SW 1271 (cell line): Measurements from ENCODE around the gene ZNF217.
"Not testable (repeated sequence)": the region's sequence is repeated elsewhere in the genome, so short reads cannot be mapped to it uniquely, and the experiment has no call there.

Experiments used
- DNase-seq, 2 experiments: peaks; one replicate each; lab custom pipeline; 2025; lab: John Stamatoyannopoulos, UW

Gene ZNF217

DNA sequence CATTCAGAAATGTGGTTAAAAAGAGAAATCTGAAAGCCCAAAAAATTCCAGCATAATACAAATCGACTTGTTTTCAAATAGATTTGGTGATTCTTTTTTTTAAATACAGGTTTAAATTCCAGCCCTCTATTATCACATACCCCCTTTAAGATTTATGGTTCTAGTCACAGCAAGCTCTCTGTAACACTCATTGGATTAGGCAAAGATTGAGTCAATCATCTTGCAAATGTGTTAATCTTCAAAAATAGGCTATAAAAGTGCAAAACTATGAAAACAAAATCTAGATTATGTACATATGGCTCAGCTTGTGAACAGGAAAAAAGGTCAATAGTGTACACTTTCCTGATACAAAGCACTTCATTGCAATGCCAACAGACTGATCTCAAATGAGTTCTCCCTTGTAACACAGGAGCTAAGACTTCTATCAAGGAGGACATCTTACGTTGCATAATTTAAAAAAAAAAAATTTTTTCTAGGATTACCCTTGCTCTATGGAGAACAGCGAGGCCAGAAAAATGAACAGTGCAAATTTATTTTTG lies 26.2 kb downstream of the ZNF217 start:
- DNase-seq, result no peak

DNA sequence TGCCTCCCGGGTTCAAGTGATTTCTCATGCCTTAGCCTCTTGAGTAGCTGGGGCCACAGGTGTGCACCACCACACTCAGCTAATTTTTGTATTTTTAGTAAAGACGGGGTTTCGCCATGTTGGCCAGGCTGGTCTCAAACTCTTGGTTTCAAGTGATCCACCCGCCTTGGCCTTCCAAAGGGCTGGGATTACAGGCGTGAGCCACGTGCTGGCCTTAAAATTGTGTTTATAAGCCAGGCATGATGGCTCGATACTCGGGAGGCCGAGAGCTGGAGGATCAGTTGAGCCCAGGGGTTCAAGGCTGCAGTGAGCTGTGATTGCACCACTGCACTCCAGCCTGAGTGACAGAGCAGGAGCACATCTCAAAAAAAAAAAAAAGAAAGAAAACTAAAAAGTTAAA lies 27.0 kb downstream of the ZNF217 start:
- DNase-seq, result not testable (repeated sequence)

DNA sequence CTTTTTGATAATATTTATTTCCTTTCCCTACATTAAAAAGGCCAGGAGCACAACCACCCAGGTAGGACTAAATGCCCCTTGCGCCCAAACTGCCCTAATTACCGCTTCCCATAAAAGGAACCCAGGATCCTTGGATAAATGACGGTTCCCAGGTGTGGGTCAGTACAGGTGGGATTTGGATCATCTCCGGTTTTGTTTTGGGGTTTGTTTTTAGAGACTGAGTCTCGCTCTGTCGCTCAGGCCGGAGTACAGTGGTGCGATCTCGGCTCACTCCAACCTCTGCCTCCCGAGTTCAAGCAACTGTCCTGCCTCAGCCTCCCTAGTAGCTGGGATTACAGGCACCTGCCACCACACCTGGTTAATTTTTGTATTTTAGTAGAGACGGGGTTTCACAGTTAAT lies 28.4 kb downstream of the ZNF217 start:
- DNase-seq, result no peak

DNA sequence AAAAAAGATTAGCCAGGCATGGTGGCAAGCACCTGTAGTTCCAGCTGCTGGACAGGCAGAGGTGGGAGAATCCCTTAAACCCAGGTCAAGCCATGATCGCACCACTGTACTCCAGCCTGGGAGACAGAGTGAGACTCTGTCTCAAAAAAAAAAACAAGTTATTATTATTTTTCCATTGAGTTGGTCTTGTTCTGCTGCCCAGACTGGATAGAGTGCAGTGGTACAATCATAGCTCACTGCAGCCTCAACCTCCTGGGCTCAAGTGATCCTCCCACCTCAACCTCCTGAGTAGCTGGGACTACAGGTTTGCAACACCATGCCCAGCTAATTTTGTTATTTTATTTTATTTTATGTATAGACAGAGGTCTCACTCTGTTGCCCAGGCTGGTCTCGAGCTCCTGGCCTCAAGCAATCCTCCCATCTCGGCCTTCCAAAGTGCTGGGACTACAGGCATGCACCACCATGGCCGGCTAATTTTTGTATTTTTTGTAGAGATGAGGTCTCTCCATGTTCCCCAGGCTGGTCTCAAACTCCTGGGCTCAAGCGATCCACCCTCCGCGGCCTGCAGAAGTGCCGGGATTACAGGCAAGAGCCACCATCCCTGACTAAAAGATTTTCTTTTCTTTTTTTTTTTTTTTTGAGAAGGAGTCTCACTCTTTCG lies 31.4 kb downstream of the ZNF217 start:
- not testable (repeated sequence) for DNase-seq

DNA sequence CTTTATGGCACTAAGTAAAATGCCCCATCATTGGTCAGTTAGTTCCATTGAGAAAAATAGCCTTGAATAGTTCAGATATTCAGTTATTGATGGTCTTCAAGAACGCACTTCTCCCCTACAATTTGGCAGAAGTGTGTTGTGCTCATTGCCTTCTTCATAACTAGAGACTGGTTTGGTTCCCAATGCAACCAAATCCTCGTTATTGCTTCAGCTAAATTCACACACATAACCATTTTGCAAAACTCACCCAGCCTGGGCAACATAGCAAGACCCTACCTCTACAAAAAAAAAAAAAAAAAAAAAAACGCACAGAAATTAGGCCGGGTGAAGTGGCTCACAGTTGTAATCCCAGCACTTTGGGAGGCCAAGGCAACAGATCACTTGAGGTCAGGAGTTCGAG lies 32.1 kb downstream of the ZNF217 start:
- no peak for DNase-seq

DNA sequence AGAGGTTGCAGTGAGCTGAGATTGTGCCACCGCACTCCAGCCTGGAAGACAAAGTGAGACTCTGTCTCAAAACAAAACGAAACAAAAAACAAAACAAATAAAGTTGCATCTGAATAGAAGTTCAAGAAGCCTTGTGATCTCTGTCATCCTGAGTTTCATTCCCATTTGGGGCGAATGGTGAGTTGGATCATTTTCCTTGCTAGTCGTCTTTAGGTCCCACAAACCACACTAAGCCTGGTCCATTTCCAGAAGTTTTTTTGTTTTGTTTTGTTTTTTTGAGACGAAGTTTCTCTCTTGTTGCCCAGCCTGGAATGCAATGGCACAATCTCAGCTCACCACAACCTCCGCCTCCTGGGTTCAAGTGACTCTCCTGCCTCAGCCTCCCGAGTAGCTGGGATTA lies 33.8 kb downstream of the ZNF217 start:
- no peak for DNase-seq

DNA sequence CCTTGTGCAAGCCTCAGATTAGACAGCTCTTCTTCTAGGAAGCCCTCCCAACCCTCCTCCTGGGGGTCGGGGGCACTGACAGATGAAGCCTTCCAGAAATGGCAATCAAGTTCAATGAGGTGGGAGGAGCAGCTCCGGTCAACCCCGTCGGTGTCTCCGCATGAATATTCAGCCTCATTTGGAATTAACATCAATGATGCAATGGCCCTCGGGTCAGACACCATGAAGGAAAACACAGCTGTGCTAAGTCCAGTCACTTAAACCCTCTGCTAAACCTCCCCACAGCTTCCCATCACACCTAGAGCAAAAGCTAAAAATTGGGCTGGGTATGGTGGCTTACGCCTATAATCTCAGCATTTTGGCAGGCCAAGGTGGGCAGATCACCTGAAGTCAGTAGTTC lies 36.5 kb downstream of the ZNF217 start:
- no peak for DNase-seq

DNA sequence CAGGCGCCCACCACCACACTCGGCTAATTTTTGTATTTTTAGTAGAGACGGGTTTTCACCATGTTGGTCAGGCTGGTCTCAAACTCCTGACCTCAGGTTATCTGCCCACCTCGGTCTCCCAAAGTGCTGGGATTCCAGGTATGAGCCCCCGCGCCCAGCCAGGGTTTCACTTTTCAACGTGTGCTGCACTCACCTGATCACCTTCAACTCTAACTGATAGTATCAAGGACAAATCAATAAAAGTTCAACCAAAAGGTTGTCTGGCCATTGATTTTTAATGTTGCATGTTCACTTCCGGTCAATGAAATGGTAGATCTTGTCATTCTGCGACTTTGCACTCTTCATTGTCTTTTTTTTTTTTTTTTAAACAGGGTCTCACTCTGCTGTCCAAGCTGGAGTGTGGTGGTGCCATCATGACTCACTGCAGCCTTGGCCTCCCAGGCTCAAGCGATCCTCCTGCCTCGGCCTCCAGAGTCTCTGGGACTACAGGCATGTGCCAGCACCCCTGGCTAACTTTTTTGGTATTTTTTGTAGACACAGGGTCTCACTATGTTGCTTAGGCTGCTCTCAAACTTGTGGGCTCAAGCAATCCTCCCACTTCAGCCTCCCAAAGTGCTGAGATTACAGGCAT lies 37.3 kb downstream of the ZNF217 start:
- no peak for DNase-seq

DNA sequence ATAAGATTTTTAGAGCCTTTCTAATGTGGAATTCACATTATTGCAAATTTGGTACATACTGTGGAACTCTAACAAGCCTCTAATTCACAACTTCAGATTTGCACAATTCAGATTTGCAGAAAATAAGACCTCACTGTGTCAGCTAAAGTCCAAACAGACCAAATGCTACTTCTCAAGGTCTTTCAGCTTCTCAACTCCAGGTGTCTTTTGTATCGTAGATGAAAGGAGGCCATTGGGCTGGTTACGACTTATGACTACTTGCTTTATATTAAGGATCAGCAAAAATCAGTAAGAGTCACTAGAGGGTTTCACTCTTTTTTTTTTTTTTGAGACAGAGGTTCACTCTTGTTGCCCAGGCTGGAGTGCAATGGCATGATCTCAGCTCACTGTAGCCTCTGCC lies 37.8 kb downstream of the ZNF217 start:
- DNase-seq, result no peak

DNA sequence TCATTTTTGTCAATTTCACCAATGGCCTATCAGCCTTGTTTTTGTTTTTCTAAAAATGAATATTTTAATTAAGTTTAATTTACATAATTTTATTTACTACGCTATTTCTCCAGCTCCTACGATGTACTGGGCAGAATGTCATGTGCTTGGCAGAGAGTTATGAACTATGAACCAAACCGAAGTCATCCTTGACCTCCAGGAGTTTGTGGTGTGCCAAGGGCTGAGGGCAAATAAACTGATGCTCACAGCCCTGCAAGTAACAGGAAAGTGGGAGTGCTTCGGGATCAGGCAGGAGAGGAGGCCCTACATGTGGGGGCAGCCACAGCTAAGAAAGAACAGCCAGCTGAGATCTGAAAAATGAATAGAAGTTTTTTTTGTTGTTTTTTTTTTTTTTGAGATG lies 38.6 kb downstream of the ZNF217 start:
- no peak for DNase-seq

DNA sequence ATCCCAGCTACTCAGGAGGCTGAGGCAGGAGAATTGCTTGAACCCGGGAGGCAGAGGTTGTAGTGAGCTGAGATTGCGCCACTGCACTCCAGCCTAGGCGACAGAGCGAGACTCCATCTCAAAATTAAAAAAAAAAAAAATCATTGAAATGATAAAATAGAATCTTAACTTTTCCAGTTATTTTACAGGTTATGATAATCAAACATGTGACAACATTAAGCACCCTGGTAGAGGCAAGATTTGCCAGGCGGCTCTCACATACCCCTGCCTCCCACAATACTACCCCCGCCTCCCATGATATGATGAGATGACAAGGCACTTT lies 41.1 kb downstream of the ZNF217 start:
- DNase-seq, result not testable (repeated sequence)

DNA sequence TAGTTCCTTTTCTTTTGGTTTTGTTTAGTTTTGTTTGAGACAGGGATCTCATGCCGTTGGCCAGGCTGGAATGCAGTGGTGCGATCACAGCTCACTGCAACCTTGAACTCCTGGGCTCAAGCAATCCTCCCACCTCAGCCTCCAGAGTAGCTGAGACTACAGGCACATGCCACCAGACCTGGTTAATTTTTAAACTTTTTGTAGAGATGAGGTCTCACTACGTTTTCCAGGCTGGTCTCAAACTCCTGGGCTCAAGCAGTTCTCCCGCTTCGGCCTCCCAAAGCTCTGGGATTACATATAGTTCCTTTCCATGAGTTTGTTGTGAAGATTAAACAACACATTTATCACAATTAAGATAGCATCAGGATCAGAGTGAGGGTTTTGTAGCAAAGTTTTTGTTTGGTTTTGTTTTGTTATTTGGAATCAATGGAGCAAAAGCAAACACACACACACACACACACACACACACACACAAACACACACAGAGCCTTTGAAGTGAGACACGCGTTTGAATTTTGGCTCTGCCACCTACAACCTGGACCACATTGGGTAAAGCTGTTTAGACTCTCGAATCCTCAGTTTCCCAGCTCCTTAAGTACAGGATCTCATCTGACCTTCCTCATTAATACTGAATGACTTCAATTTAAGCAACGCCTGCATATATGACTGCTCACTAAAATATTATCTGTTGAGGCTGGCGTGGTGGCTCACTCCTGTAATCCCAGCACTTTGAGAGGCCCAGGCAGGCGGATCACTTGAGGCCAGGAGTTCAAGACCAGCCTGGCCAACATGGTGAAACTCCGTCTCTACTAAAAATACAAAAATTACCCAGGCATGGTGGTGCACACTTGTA lies 41.7 kb downstream of the ZNF217 start:
- DNase-seq, result not testable (repeated sequence)

DNA sequence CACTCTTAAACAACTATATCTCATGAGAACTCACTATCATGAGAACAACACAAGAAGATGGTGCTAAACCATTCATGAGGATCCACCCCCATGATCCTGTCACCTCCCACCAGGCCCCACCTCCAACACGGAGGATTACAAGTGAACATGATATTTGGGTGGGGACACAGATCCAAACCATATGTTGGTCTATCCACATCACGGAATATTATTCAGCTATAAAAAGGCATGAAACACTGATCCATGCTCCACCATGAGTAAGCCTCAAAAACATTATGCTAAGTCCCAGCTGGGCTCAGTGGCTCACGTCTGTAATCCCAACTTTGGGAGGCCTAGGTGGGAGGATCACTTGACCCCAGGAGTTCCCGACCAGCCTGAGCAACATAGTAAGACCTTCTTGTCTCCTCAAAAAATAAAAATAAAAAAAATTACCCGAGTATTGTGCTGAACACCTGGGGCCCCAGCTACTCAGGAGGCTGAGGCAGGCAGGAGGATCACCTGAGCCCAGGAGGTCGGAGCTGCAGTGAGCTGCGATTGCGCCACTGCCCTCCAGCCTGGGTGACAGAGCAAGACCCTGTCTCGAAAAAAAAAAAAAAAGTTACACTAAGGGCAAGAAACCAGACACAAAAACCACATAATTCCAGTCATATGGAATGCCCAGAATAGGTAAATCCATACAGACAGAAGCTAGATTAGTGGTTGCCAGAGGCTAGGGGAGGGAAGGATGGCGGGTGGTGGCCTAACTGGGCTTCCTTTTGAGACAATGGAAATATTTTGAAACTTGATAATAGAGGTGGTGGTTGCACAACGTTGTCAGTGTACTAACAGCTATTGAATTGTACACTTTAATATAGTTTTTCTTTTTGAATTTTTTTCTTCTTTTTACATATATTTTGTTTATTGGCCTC lies 43.1 kb downstream of the ZNF217 start:
- DNase-seq, result no peak

DNA sequence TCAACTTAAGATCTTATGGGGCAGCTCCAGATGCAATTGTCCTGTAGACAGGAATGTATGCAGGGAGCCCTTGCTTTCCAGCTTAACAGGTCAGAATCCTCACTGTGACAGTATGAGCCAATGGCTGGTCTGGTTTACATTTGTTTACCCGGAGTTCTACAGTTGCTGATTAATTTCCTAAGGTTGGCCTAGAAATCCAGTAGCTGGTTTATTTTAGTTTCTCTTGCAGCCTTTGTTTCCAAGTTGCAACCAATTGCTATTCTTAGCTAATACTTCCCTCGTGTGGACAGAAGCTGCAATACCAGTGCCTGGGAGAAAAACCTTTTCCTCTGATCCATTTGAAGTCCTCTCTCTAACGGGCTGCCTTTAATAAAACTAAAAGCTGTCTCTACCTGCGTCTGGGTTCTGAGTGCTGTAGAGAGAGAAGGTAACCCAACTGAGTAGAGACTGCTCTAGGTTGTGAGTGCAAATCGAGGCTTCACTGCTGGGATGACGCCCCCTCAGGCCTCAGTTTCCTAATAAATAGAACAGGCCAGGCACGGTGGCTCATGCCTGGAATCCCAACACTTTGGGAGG lies 45.9 kb downstream of the ZNF217 start:
- DNase-seq, result peak in 1 of 2 experiments; percentile 70

DNA sequence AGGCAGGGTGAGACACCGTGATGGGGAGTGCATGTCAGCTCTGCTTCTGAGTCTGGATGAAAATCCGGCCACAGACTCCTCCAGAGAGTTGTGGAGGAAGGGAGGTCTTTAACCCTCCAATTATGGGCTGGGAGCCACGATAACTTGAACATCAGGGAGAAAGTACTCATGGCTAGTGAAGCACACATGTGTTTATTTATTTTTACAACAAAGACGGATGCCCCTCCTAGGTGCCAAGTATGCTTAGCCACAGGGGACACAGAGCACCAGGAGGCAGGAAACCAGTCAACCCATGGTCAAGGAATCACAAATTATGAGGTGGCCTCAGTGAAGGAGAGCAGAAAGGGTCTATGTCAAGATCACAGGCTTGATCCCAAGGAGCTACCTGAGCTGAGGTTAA lies 54.1 kb downstream of the ZNF217 start:
- DNase-seq, result no peak

DNA sequence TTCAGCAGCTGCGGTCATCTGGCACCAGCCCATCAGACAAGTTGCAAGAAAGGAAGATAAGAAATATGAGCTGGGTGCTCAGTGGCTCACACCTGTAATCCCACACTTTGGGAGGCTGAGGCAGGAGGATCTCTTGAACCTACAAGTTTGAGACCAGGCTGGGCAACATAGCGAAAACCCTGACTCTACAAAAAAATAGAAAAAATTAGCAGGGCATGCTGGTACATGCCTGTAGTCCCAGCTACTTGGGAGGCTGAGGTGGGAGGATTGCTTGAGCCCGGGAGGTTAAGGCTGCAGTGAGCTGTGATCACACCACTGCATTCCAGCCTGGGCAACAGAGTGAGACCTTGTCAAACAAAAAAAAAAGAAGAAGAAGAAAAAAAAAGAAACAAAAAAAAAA lies 57.3 kb downstream of the ZNF217 start:
- not testable (repeated sequence) for DNase-seq

DNA sequence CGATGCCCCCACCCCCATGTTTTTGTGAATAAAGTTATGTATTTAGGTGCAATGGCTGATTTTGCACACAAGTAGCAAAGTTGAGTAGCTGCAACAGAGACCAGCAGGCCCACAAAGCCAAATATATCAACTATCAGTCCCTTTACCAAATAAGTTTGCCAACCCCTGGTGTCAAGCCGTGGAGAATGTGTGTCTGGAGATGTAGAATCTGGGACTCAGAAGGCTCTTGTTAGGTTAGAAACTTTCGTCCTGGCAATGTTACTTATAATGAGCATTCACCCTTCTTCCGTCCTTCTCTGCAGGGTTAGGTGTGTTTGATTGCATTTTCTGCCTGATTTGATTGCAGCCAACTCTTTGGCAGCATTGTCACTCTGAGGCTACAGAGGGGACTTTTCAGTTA lies 57.8 kb downstream of the ZNF217 start:
- DNase-seq, result no peak

DNA sequence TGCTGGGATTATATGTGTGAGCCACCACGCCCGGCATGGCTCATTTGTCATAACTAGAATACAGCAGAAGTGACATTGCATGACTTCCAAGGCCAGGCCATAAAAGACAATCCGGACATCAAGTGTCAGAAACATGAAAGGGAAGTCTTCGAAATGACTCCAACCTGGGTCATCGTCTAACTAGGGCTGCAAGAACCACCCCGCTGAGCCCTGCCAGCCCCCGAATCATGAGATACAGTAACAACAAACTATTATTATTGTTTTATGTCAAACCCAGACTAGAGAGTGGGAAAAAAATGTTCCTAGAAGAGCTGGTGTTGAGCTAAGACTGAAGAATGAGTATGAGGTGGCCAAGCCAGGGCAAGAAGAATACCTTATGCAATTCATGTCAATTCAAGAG lies 59.6 kb downstream of the ZNF217 start:
- DNase-seq, result no peak

DNA sequence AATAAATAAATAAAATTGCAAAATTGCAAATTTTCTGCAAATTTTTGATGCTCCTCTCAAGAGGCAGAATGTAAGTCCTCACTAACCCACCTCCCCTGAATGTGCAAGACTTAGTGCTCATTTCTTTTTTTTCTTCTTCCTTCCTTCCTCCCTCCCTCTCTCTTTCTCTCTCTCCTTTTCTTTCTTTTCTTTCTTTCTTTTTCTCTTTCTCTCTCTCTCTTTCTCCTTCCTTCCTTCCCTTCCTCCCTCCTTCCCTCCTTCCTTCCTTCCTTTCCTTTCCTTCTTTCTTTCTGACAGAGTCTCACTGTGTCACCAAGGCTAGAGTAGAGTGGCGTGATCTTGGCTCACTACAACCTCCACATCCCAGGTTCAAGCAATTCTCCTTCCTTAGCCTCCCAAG lies 60.1 kb downstream of the ZNF217 start:
- DNase-seq, result no peak

DNA sequence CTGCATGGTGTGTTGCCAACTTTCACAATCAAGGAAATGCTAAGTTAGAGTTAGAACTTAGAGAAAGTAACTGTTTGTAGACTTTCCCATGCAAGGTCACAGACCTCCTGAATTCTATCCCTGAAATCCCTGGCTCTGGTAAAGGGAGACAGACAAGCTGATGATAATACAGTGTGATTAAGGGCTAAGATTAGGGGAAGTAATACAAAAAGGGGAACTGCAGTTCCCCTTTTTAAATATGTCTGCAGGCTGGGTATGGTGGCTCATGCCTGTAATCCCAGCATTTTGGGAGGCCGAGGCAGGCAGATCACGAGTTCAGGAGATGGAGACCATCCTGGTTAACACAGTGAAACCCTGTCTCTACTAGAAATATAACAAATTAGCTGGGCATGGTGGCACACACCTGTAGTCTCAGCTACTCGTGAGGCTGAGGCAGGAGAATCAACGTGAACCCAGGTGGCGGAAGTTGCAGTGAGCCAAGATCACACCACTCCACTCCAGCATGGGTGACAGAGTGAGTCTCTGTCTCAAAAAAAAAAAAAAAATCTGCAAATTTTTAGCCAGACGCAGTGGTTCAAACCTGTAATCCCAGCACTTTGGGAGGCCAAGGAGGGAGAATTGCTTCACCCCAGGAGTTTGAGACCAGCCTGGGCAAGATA lies 60.9 kb downstream of the ZNF217 start:
- not testable (repeated sequence) for DNase-seq

DNA sequence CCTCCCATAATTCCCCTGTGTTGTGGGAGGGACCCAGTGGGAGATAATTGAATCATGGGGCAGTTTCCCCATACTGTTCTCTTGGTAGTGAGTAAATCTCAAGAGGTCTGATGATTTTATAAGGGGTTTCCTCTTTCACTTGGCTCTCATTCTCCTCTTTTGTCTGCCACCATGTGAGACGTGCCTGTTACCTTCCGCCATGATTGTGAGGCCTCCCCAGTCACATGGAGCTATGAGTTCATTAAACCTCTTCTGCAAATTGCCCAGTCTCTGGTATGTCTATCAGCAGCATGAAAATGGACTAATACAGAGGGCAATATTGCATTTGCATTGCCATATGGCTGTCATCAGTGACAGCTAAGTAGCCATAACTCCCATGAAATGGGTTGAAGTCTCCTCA lies 63.2 kb downstream of the ZNF217 start:
- no peak for DNase-seq
